ENCODE measurements around the gene PRR3.

PRR3 gene

GRCh38 chr6:30541515-30542403 is 15.3 kb upstream of the PRR3 start:
- peak; percentile 28 to 77 for DNase-seq

GRCh38 chr6:30542404-30542725 is 14.7 kb upstream of the PRR3 start:
- DNase-seq, result no peak

- no peak for DNase-seq
Measured at GRCh38 chr6:30542915-30543314, 14.2 kb upstream of the PRR3 start.

GRCh38 chr6:30543821-30544220 is 13.3 kb upstream of the PRR3 start:
- no peak for DNase-seq

GRCh38 chr6:30544666-30545272 is 12.3 kb upstream of the PRR3 start:
- peak; percentile 47 to 87 for DNase-seq

- no peak for DNase-seq
Measured at GRCh38 chr6:30547454-30547853, 9.6 kb upstream of the PRR3 start.

- DNase-seq, result no peak
Measured at GRCh38 chr6:30548375-30548774, 8.7 kb upstream of the PRR3 start.

- no peak for DNase-seq
Measured at GRCh38 chr6:30554404-30554803, 2.7 kb upstream of the PRR3 start.

GRCh38 chr6:30554962-30555815 is 1.9 kb upstream of the PRR3 start:
- DNase-seq, result no peak

- no peak for DNase-seq
Measured at GRCh38 chr6:30555816-30556065, 1.4 kb upstream of the PRR3 start.

GRCh38 chr6:30556066-30556905 is 809 bp upstream of the PRR3 start, which contains the start of gene GNL1:
Gene GNL1, minus strand, starts transcription at chr6:30556489. Its CDS starts 286 bp downstream, at chr6:30556203.
- DNase-seq, result peak; percentile 84 to 93

GRCh38 chr6:30557683-30557981 is 537 bp downstream of the PRR3 start:
- no peak for DNase-seq

GRCh38 chr6:30560930-30561329 is 3.8 kb downstream of the PRR3 start:
- DNase-seq, result no peak

GRCh38 chr6:30562470-30563425 is 5.7 kb downstream of the PRR3 start:
- no peak for DNase-seq

- no peak for DNase-seq
Measured at GRCh38 chr6:30564114-30564513, 7.0 kb downstream of the PRR3 start.

- no peak for DNase-seq
Measured at GRCh38 chr6:30565772-30566171, 8.7 kb downstream of the PRR3 start.

- DNase-seq, result no peak
Measured at GRCh38 chr6:30568245-30568644, 11.2 kb downstream of the PRR3 start.

GRCh38 chr6:30570263-30570662 is 13.2 kb downstream of the PRR3 start:
- no peak for DNase-seq

GRCh38 chr6:30570740-30571074 is 13.6 kb downstream of the PRR3 start:
- DNase-seq, result no peak

- DNase-seq, result peak; percentile 77 to 95
Measured at GRCh38 chr6:30571075-30571761, 14.1 kb downstream of the PRR3 start, which contains the start of gene ABCF1. Gene ABCF1, plus strand, starts transcription at chr6:30571442. Its CDS starts 46 bp downstream, at chr6:30571488.

- DNase-seq, result no peak
Measured at GRCh38 chr6:30571762-30572082, 14.6 kb downstream of the PRR3 start.

All from SW 1271 (cell line).